H9 (cell line): ENCODE measurements around the gene SLC6A18. TPM values are rescaled to one million over a fixed set of nuclear protein-coding genes. Genes with fewer than 3 reads are reported as not detected.
A peak's percentile ranks its signal among the peaks of the same experiment; 100 is the strongest.

ENCODE experiments used
- DNase-seq: peaks from one replicate; pipeline ENCODE4 v3.0.0-alpha.2; 2017
- H2AFZ ChIP-seq: one replicate; pipeline ENCODE4 v1.6.1; 2013; ENCODE audit warnings: mild to moderate bottlenecking, low read length, control low read depth, moderate library complexity
- H2AK5ac ChIP-seq: 2 replicates; pipeline ENCODE4 v1.6.1; 2013; ENCODE audit warnings: low read length, control low read depth, mixed read lengths; ENCODE audit not compliant: insufficient read length
- H2BK120ac ChIP-seq: one replicate; pipeline ENCODE4 v1.6.1; 2013; ENCODE audit warnings: low read depth, mild to moderate bottlenecking, low read length, control low read depth, inconsistent platforms; ENCODE audit not compliant: poor library complexity, severe bottlenecking
- H2BK12ac ChIP-seq: 2 replicates; pipeline ENCODE4 v1.6.1; 2013; ENCODE audit warnings: low read length, control low read depth, mixed read lengths, low read depth; ENCODE audit not compliant: insufficient read length
- H2BK15ac ChIP-seq: 2 replicates; pipeline ENCODE4 v1.6.1; 2013; ENCODE audit warnings: low read depth, low read length, control low read depth
- H2BK20ac ChIP-seq: one replicate; pipeline ENCODE4 v1.6.1; 2013; ENCODE audit warnings: low read depth, mild to moderate bottlenecking, low read length, control low read depth, inconsistent platforms; ENCODE audit not compliant: poor library complexity, severe bottlenecking
- H2BK5ac ChIP-seq: 2 replicates; pipeline ENCODE4 v1.6.1; 2013; ENCODE audit warnings: low read length, control low read depth, mixed read lengths; ENCODE audit not compliant: insufficient read length
- H3K14ac ChIP-seq: 2 replicates; pipeline ENCODE4 v1.6.1; 2013; ENCODE audit warnings: low read length, control low read depth; ENCODE audit not compliant: insufficient read depth
- H3K18ac ChIP-seq: 2 replicates; pipeline ENCODE4 v1.6.1; 2013; ENCODE audit warnings: low read depth, mild to moderate bottlenecking, mixed read lengths, low read length, control low read depth; ENCODE audit not compliant: insufficient read length
- H3K23ac ChIP-seq: 2 replicates; pipeline ENCODE4 v1.6.1; 2013; ENCODE audit warnings: low read length, control low read depth, mixed read lengths, low read depth; ENCODE audit not compliant: insufficient read length
- H3K23me2 ChIP-seq: 2 replicates; pipeline ENCODE4 v1.6.1; 2013; ENCODE audit warnings: low read depth, mild to moderate bottlenecking, mixed read lengths, low read length, control low read depth; ENCODE audit not compliant: insufficient read length, poor library complexity, severe bottlenecking
- H3K27ac ChIP-seq: 2 replicates; pipeline ENCODE4 v1.5.1; 2013; ENCODE audit warnings: low read length, control low read depth, mixed read lengths, low read depth; ENCODE audit not compliant: insufficient read length
- H3K27me3 ChIP-seq: 2 replicates; pipeline ENCODE4 v1.6.1; 2013; ENCODE audit warnings: low read length, control low read depth, inconsistent platforms; ENCODE audit not compliant: insufficient read depth
- H3K4ac ChIP-seq: 2 replicates; pipeline ENCODE4 v1.6.1; 2013; ENCODE audit warnings: low read depth, mild to moderate bottlenecking, control low read depth, inconsistent platforms, low read length, moderate library complexity
- H3K4me1 ChIP-seq: 2 replicates; pipeline ENCODE4 v1.6.1; 2013; ENCODE audit warnings: low read length, control low read depth, inconsistent platforms; ENCODE audit not compliant: insufficient read depth
- H3K4me2 ChIP-seq: 2 replicates; pipeline ENCODE4 v1.6.1; 2013; ENCODE audit warnings: low read length, control low read depth, mixed read lengths; ENCODE audit not compliant: insufficient read length, insufficient read depth
- H3K56ac ChIP-seq: 2 replicates; pipeline ENCODE4 v1.6.1; 2013; ENCODE audit warnings: low read depth, mild to moderate bottlenecking, mixed read lengths, low read length, control low read depth; ENCODE audit not compliant: insufficient read length
- H3K79me1 ChIP-seq: 2 replicates; pipeline ENCODE4 v1.6.1; 2013; ENCODE audit warnings: low read depth, mild to moderate bottlenecking, moderate library complexity, low read length, control low read depth, inconsistent platforms; ENCODE audit not compliant: insufficient read depth, poor library complexity, severe bottlenecking
- H3K79me2 ChIP-seq: 2 replicates; pipeline ENCODE4 v1.6.1; 2013; ENCODE audit warnings: low read length, control low read depth, inconsistent platforms; ENCODE audit not compliant: insufficient read depth
- H3K9ac ChIP-seq: 2 replicates; pipeline ENCODE4 v1.6.1; 2013; ENCODE audit warnings: low read length, control low read depth, mixed read lengths; ENCODE audit not compliant: insufficient read length; ENCODE audit errors: extremely low read depth
- H3K9me3 ChIP-seq: one replicate; pipeline ENCODE4 v1.6.1; 2013; ENCODE audit warnings: low read depth, low read length, inconsistent platforms; ENCODE audit not compliant: control insufficient read depth
- H3T11ph ChIP-seq: one replicate; pipeline ENCODE4 v1.6.1; 2013; ENCODE audit warnings: mild to moderate bottlenecking, low read length, control low read depth, inconsistent platforms
- H4K20me1 ChIP-seq: one replicate; pipeline ENCODE4 v1.6.1; 2013; ENCODE audit not compliant: control insufficient read depth, insufficient read length, insufficient read depth
- H4K5ac ChIP-seq: 2 replicates; pipeline ENCODE4 v1.6.1; 2013; ENCODE audit warnings: low read depth, mild to moderate bottlenecking, mixed read lengths, low read length, control low read depth; ENCODE audit not compliant: insufficient read length
- H4K8ac ChIP-seq: replicated peaks from 2 replicates; pipeline ENCODE4 v1.6.1; 2013; ENCODE audit warnings: low read length, control low read depth, mixed read lengths, low read depth; ENCODE audit not compliant: insufficient read length
- H4K91ac ChIP-seq: 2 replicates; pipeline ENCODE4 v1.6.1; 2013; ENCODE audit warnings: low read depth, mild to moderate bottlenecking, moderate library complexity, mixed read lengths, low read length, control low read depth; ENCODE audit not compliant: insufficient read length
- H3K27ac Mint-ChIP-seq, 3 experiments: 2 replicates in 2 of 3; 3 replicates in 1 of 3; pipeline ENCODE4 v1.8.0; 2020 to 2021; ENCODE audit warnings: mixed read lengths in 3 of 3, mild to moderate bottlenecking in 1 of 3, moderate library complexity in 1 of 3
- H3K27me3 Mint-ChIP-seq: 2 replicates; pipeline ENCODE4 v1.8.0; 2021; ENCODE audit warnings: low read depth, mild to moderate bottlenecking, moderate library complexity, mixed read lengths
- H3K36me3 Mint-ChIP-seq, 3 experiments: 2 replicates in 2 of 3; 3 replicates in 1 of 3; pipeline ENCODE4 v1.8.0; 2020 to 2021; ENCODE audit warnings: low read depth in 3 of 3, mixed read lengths in 3 of 3; ENCODE audit not compliant: insufficient read depth in 1 of 3
- H3K4me1 Mint-ChIP-seq, 2 experiments: 2 replicates each; pipeline ENCODE4 v1.8.0; 2020; ENCODE audit warnings: mixed read lengths in 2 of 2
- H3K4me3 Mint-ChIP-seq, 2 experiments: 2 replicates in 1 of 2; 3 replicates in 1 of 2; pipeline ENCODE4 v1.8.0; 2020 to 2021; ENCODE audit warnings: mild to moderate bottlenecking in 2 of 2, mixed read lengths in 2 of 2, moderate library complexity in 1 of 2
- H3K9me3 Mint-ChIP-seq, 2 experiments: 2 replicates in 1 of 2; 3 replicates in 1 of 2; pipeline ENCODE4 v1.8.0; 2020; ENCODE audit warnings: mild to moderate bottlenecking in 2 of 2, mixed read lengths in 2 of 2, moderate library complexity in 1 of 2
- WGBS: extraction: QIAGEN DNeasy Blood & Tissue Kit; methylation state at CpG from one replicate; pipeline ENCODE4 v1.1.7; 2013; ENCODE audit warnings: missing lambda C conversion rate, low lambda C conversion rate, mixed read lengths; ENCODE audit not compliant: insufficient read length; ENCODE audit errors: extremely low coverage; 5-methylcytosine and 5-hydroxymethylcytosine counted together
- total RNA-seq: library from RNA; stranded (reverse); gene quantifications from 2 replicates; pipeline ENCODE4 v1.2.1, GENCODE V29; 2021
- TF ChIP-seq, protein P1 (sequence below): fragments of 200-600 bp; sonication (generic); conservative IDR thresholded peaks from 3 replicates; pipeline ENCODE4 v1.8.0; 2021; ENCODE audit warnings: antibody characterized with exemption, mild to moderate bottlenecking

SLC6A18 gene
- total RNA-seq, 1 experiment from 2014 or later, result not detected

DNA sequence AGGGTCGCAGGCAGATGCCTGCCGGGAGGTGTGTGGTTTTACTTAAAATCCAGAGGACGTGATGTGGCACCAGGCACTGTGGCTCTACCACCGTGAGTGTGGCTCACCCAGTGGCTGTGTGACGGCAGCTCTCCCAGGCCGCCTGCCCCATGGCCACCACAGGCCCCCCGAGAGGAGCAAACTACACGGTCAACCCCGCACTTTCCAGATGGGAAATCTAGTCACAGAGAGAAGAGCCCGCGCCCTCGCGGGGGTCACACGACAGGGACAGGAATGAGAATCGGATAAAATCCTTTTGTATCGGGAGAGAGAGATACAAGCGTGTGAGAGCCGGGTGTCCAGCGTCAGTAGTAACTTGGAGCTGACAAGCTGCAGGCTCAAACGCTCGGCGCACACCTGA, 45.2 kb downstream of the SLC6A18 start:
- H3K4me2 ChIP-seq, result no peak overlapping the region
- H4K5ac ChIP-seq, result no peak overlapping the region
- no peak overlapping the region for H3K4ac ChIP-seq
- H2AK5ac ChIP-seq, result no peak overlapping the region
- Mint-ChIP-seq H3K9me3 (no peaks in the 10 kb centered on the region), H3K27me3 (peaks cover 1% of the 10 kb centered on the region; the same call in 1 of the 2 replicates), H3K4me3 (no peak overlapping the region), H3K27ac (peak overlapping the region in 2 of 3 experiments; percentile 44 to 70; a peak in 1 of 7 replicates), H3K36me3 (peaks cover 20 to 40% (median 32%) of the 10 kb centered on the region in 3 experiments; a peak in 6 of 7 replicates), H3K4me1 (no peaks in the 10 kb centered on the region)
- H2BK20ac ChIP-seq, result no peak overlapping the region
- DNase-seq, result no peak
- H4K91ac ChIP-seq, result no peak overlapping the region
- H2BK12ac ChIP-seq, result no peak overlapping the region
- no peak overlapping the region for H3K14ac ChIP-seq
- no peak overlapping the region for H3K56ac ChIP-seq
- no peaks in the 10 kb centered on the region for H3K9me3 ChIP-seq
- no peak overlapping the region for H2BK120ac ChIP-seq
- H3K4me1 ChIP-seq, result no peaks in the 10 kb centered on the region
- no CpG with 5 or more reads among the region's 22 CpGs for WGBS
- H3K79me1 ChIP-seq, result no peaks in the 10 kb centered on the region
- H3K23me2 ChIP-seq, result no peaks in the 10 kb centered on the region
- H3K23ac ChIP-seq, result no peak overlapping the region
- H3K9ac ChIP-seq, result no peak overlapping the region
- no peak overlapping the region for H2BK5ac ChIP-seq
- H3T11ph ChIP-seq, result no peak overlapping the region
- no peak overlapping the region for H3K18ac ChIP-seq
- no peak overlapping the region for H2AFZ ChIP-seq
- H2BK15ac ChIP-seq, result no peak overlapping the region
- TF ChIP-seq, protein P1, sequence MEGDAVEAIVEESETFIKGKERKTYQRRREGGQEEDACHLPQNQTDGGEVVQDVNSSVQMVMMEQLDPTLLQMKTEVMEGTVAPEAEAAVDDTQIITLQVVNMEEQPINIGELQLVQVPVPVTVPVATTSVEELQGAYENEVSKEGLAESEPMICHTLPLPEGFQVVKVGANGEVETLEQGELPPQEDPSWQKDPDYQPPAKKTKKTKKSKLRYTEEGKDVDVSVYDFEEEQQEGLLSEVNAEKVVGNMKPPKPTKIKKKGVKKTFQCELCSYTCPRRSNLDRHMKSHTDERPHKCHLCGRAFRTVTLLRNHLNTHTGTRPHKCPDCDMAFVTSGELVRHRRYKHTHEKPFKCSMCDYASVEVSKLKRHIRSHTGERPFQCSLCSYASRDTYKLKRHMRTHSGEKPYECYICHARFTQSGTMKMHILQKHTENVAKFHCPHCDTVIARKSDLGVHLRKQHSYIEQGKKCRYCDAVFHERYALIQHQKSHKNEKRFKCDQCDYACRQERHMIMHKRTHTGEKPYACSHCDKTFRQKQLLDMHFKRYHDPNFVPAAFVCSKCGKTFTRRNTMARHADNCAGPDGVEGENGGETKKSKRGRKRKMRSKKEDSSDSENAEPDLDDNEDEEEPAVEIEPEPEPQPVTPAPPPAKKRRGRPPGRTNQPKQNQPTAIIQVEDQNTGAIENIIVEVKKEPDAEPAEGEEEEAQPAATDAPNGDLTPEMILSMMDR, result no peak
- H3K27ac ChIP-seq, result no peak overlapping the region
- H3K79me2 ChIP-seq, result peaks cover 2% of the 10 kb centered on the region; the same call in 1 of the 2 replicates
- H3K27me3 ChIP-seq, result no peaks in the 10 kb centered on the region
- no peak overlapping the region for H4K8ac ChIP-seq
- no peaks in the 10 kb centered on the region for H4K20me1 ChIP-seq
